Ovary (tissue), 3 donors: ENCODE data around the gene PBRM1.

ENCODE experiments used
- POLR2A ChIP-seq: fragments of 450-650 bp; IDR thresholded peaks from one replicate; pipeline ENCODE4 v1.6.1; 2017; ENCODE audit warnings: antibody characterized with exemption, mild to moderate bottlenecking, moderate library complexity
- TF ChIP-seq, protein P1 (sequence below), 3 donors: fragments of 450-650 bp in 2 of 3; fragments of 200-600 bp in 1 of 3; IDR thresholded peaks; one replicate each; pipeline versions ENCODE4 v1.5.1 to v1.8.0; 2016 to 2022; ENCODE audit warnings: antibody characterized with exemption in 3 of 3, mild to moderate bottlenecking in 1 of 3
- donor health status: DM: no; HTN: no; CAD: no.

DNA sequence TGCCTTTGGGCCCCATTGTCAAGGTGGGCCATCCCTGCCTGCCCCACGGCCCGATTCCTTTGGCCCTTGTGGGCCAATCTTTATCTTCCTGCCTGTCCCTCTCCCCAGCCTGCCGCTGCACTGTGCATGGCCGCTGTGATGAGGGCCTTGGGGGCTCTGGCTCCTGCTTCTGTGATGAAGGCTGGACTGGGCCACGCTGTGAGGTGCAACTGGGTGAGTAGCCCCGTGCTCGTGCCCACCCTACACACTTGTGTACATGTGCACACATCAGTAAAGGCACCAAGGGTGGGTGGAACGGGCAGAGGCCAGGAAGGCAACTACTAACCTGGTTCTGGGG is 164.3 kb downstream of the PBRM1 start:
- TF ChIP-seq, protein P1, sequence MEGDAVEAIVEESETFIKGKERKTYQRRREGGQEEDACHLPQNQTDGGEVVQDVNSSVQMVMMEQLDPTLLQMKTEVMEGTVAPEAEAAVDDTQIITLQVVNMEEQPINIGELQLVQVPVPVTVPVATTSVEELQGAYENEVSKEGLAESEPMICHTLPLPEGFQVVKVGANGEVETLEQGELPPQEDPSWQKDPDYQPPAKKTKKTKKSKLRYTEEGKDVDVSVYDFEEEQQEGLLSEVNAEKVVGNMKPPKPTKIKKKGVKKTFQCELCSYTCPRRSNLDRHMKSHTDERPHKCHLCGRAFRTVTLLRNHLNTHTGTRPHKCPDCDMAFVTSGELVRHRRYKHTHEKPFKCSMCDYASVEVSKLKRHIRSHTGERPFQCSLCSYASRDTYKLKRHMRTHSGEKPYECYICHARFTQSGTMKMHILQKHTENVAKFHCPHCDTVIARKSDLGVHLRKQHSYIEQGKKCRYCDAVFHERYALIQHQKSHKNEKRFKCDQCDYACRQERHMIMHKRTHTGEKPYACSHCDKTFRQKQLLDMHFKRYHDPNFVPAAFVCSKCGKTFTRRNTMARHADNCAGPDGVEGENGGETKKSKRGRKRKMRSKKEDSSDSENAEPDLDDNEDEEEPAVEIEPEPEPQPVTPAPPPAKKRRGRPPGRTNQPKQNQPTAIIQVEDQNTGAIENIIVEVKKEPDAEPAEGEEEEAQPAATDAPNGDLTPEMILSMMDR (IDR thresholded peaks at IDR 0.05), result no peak
- no peak for TF ChIP-seq POLR2A
